GM21619 (cell line): ENCODE results near the gene ADAM12.

Source experiments
- ATAC-seq: cut with Tn5 transposase; IDR thresholded peaks from one replicate; pipeline ENCODE4 v1.9.1; 2021; ENCODE audit not compliant: unreplicated experiment

Gene ADAM12

DNA sequence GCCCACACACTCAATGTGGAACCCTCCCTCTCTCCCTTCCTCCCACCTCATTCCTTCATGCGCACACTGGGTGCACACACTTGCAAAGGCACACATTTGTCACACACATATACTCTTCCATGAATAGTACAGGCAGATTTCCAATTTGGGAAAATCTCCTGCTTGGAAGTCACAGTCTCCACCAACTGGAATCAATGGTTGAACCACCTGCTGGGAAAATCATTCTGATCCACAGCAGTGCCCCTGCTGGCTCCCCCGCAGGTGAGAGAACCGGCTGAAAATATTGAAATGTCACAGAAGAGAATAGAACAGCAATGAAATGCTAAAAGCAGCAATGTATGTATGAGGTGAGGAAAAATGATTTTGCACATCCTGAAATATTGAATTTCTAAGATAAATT is 232.7 kb downstream of the ADAM12 start:
- ATAC-seq, result no peak

DNA sequence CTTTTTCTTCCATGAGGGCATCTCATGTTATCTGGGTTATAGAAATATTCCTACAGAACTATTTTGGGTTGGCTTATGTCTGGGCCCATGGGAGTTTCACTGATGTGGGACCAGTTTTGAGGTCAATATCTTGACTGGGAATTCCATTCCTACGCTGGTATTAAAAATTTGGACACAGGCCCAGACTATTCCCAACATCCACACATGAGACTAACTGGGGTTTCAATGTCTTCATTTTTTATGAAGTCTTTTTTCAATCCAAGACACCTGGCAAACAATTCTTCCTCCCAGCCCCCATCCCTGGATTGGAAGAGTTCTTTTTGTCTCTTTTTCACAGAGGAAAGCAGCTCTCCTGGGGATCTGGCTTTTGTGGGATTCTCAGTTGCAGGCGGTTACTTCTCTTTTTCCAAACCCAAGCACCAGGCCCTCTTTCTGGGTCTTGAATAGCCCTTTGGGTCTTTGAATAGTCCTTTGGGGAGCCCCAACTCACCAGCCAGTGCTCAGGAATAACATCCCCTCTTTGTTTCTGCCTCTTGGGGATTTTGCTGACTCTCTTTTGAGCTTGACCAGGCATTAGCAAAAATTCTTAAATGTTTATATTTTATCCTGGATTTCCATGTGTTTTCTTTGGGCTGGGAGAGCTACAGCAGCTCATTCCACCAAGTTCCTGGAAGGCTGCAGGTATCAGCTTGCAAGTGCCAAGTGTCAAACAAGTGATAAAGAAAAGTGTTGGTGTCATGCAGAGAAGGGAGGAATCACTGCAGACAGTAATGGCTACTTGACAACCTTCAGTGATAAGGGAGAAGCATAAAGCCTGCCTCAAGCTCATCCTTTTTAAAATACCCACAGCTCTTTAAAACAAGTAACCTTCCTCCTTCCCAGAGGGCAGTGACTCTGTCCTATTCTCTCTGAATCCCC is 234.3 kb downstream of the ADAM12 start:
- ATAC-seq, result no peak

DNA sequence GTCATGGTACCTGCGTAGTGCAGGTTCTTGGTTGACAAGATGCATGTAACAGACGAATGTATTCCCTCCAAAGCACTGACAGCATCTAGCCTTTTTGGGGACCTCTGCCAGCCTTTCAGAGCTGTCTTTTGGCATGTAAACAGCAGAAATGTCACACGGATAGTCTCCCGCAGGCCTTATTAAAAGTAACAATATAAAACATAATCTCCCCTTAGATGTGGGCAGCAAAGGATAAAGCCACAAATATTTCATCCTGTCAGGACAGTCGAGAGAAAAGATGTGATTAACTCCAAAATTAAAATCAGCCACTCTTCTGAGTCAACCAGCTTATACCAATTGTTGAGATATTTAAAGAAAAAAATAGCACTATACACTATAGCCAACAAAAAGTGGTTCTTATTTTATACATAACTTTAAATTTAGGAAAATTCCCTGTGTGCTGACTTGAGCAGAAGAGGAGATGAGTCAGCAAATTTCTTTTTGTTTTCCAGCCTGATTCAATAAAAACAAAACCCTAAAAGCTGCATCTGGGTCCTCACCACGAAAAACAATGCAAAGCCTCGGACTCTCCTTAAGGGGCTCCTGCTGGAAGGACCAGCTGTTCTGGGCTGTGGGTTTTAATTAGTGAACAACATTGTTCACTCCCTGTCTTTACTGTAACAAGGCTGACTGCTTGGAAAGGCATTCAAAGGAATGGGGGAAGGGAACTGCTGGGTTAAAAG is 240.2 kb downstream of the ADAM12 start:
- no peak for ATAC-seq

DNA sequence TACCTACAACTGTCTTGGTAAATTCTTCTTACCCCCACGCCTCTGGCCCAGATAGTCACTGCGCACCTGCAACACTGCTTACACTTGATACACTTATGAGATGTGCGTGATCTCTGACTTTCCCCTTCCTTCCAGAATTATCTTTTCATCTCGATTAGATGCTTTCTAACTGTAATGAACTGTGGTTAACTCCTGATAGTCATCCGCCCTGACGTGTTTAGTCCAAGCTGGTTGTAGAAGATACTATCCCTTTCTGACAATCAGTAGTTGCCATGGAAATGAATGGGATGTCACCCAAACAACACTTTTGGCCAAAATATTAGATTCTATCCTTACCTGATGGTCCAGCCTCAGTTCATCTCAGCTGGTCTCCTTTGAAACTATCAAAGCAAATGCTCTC is 241.5 kb downstream of the ADAM12 start:
- no peak for ATAC-seq

DNA sequence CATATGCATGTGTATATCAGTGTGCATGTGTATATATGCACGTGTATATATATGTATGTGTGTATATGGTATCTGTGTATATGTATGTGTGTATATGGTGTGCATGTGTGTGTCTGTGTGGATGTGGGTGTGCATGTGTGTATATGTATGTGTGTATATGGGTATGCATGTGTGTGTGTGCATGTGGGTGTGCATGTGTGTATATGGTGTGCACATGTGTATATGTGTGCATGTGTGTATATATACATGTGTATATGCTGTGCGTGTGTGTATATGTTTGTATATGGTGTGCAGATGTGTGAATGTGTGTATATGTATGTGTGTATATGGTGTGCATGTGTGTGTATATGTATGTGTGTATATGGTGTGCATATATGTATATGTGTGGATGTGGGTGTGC is 245.2 kb downstream of the ADAM12 start:
- no peak for ATAC-seq

DNA sequence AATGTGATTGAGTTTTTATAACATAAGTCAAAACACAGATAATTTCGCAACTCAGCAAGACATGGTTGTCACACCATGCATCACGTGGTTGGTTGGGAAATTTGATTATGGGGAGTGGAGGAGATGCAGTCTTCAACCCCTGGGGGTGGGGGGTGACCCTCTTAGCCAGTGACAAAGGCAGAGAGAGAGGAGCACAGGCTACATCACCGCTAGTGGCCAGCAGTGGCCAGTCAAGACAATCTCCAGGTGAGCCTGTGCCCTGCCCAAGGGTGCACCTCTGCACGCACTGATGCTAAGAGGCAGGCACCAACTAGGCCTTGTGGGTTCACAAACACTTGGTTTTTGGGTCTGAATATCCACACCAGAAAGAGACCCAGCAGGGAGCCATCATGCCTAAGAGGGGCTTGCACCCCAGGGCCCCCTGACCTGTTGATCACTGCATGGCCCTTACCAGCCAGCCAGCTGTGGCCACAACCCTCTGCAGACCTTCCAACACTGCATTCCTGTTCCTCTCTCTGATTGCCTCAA is 247.5 kb downstream of the ADAM12 start:
- ATAC-seq, result no peak

DNA sequence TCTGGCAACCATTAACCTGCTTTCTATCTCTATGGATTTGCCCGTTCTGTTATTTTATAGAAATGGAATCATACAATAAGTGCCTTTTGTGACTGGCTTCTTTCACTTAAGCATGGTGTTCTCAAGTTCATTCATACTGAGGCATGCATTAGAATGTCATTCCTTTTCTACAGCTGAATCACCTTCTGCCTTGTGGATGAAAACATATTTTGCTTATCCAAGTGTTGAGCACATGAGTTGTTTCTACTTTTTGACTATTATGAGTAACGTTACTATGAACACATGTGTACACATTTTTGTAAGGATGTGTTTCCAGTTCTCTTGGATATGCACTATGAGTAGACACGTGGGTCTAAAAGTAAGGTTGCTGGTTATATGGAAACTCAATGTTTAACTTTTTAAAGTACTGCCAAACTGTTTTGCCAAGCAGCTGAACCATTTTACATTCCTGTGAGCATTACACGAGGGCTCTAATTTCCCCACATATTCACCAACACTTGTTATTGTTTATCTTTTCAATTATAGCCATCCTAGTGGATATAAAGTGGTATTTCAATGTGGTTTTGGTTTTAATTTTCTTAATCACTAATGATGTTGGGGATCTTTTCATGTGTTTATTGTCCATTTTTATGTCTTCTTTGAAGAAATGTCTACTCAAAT is 250.6 kb downstream of the ADAM12 start:
- no peak for ATAC-seq

DNA sequence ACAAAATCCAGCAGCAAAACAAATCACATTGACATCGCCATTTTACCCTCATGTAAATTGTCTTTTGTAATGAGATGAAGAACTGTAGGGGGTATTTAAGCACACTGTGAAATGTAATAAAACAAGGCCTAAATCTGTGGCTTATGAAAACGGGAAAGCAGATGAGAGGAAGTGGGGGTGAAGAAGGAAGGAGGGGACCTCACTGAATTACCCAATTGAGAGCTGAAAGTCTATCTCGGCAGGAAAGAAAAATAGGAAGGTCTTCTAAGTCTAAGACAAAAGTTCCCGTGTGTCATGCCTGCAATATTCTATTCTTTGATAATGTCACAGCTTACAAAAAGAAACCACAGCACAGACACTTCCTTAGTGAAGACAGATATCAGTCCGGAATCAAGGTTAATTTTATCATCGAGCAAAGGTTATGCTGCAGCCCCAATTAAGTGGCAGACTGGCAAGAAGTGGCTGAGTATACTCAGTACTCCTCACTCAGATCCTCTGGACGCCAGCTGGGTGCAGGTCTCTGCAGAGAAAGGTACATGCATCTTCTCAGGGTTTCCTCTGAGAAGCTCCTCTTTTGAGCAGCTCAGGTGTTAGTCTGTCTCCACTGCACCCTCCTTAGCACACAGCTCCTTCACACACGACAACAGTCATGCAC is 252.2 kb downstream of the ADAM12 start:
- no peak for ATAC-seq

DNA sequence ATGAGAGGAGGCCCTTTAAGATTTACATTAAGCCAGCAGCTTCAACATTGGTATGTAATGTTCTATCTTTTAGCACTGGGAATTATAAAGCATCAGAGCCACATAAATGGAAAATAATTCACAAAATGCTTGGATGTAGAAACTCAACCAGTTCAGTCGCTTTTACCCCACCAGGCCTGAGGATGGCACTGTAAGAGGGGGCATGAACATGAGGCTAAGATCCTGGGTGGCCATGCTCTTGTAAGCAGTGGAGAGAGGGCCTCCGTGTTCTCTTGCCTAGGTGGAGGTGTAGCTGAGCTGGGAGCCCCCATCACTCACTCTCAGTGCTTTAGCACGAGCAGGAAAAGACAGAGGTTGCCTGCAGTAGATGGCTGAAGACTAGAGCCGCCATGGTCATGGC is 253.1 kb downstream of the ADAM12 start:
- ATAC-seq, result no peak

DNA sequence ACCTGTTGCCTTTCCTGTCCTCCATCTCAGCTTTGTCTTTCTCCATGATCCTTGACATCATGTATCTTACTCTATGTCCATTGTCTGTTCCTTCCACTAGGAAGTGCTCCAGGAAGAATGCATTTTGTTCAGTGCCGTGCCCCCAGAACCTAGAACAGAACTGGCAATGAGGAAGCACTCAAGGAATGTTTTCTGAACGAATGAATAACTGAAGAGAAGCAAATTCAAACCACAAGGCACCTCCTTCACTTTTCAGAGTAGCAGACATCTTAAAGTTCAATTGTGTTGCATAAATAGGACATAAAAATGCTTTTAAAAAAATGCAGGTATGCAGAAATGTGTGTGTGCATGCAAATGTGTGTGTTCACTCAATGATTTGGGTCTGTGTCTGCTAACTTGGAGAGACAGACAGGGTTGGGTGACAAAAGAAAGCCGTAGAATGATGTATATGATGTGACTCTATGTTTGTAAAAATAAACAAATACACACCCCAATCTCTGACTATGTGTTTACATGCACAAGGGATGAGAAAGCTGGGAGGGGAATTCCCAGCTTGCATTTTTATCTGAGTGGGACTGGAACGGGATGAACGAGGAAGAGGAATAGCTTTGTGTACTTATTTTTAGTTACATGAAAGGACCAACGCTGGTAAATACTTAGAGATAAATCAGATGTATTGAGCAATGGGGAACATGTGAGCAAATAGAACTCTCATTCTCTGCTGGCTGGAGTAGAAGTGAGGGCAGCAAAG is 254.2 kb downstream of the ADAM12 start:
- no peak for ATAC-seq

DNA sequence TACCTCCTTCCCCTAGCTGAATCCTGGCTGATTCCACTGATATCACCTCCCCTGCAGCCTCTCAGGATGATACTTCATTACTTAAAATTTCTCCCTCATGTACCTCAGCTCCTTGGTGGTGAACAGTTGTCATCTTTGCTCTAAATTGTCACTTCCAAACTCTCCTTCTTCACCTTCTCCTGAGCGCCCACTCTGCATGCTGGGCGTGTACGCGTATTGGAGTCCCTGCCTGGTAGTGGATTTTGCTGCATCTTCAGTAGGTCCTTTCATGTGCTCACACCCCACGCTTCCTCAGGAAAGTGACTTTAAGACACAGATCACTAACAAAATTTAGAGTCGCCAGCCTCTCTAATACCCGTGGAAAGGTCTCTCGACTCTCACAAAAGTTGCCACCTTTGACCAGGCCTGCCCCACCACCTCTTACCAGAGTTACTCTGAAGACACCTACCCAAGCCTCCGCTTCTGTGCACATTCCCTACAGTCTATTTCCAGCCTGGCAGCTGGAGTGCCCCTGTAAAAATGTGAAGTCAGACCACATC is 255.1 kb downstream of the ADAM12 start:
- no peak for ATAC-seq

DNA sequence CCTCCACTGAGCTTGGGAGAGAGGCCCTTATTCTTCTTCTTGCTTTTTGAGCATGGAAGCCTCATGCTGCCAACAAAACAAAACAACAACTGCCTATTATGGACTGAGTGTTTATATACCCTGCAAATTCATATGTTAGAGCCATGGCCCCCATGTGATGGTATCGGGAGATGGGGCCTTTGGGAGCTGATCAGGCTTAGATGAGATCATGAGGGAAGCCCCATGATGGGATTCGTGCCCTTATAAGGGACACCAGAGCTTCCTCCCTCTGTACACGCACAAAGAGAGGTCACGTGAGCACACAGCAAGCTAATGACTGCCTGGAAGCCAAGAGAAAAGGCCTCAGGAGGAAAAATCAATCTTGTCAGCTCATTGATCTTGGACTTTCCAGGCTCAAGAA is 256.9 kb downstream of the ADAM12 start:
- ATAC-seq, result no peak

DNA sequence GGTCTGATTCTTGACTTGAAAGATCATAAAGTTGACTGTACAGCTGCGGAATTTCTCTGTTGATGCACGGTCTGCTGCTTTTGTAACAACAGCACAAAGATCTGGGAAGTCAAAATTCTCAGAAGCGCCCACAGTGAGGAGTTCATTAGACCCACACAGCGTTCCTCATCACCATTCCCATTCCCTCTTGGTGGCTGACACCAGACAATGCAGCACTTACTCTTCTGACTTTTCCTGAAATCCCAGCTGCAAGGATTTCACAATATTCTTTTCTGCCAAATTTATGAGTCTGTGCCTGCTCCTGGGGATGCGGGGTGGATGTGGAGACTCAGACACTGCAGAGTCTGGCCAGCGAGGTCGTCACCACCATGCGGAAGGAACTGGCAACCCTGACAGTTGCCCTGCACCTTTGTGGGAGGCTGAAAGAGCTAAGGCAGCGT is 258.0 kb downstream of the ADAM12 start:
- ATAC-seq, result no peak

DNA sequence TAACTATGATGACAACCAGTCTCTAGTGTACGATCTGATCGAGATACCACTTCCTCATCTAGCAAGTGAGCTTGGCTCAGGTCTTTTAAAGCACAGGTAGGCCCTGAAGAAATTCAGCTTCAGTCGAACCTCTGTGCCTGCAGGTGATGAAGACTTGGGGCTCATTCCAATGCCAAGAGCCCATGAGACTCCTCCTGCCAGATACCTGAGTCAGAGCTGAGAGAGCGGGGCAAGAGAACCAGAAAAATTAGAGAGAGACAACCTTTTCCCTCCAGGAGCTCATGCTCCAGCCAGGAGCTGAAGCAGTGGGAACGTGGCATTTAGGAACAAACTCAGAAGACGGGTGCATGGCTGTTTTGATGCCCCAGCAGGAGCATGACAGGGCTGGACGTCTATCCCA is 259.3 kb downstream of the ADAM12 start:
- no peak for ATAC-seq

DNA sequence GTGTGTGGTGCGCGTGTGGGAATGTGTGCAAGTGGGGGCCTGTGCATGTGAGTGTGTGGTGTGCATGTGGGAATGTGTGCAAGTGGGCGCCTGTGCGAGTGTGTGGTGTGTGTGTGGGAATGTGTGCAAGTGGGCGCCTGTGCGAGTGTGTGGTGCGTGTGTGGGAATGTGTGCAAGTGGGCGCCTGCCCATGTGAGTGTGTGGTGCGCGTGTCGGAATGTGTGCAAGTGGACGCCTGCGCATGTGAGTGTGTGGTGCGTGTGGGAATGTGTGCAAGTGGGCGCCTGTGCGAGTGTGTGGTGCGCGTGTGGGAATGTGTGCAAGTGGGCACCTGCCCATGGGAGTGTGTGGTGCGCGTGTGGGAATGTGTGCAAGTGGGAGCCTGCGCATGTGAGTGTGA is 259.7 kb downstream of the ADAM12 start:
- no peak for ATAC-seq

DNA sequence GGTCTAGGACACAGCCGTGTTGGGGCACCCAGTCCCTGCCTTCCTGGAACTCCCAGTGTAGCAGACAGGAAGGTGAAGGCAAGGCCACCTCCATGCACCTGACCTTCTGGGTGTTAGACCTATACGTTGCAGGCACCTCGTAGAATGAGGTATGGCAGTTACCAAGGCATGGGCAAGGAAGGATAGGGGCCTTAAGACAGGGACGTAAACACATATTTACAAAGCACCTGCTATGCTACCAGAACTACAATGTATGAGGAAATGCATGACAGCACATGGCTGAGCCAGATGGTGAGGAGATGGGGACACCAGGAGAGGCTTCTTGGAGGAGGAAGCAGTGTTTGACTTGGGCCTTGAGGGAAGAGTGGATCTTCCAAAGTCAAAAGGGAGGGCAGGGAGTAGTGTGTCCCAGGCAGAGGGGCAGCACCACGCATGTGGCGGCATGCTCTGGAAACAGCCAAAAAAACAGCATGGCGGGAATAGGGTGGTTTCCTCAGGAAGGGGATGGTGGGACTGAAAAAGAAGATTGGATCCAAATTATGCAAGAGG is 260.7 kb downstream of the ADAM12 start:
- ATAC-seq, result no peak

DNA sequence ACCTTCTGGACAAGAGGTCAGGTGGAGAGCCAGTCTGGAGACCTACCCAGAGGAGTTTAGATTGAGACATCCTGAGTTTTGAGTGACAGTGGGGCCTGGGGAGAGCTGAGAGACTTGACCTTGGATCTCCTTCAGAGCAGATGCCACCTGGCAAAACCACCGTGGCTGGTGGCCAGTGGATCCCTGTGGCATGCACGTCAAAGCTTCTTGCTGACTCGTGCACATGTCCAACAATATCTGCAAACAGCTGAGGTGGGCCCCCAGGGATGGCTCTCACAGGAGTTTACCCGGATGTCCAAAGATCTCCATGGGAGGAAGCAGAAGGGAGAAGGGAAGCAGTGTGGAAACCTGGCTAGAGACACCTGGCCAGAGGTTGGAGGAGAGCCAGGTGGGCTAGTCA is 261.4 kb downstream of the ADAM12 start:
- no peak for ATAC-seq

DNA sequence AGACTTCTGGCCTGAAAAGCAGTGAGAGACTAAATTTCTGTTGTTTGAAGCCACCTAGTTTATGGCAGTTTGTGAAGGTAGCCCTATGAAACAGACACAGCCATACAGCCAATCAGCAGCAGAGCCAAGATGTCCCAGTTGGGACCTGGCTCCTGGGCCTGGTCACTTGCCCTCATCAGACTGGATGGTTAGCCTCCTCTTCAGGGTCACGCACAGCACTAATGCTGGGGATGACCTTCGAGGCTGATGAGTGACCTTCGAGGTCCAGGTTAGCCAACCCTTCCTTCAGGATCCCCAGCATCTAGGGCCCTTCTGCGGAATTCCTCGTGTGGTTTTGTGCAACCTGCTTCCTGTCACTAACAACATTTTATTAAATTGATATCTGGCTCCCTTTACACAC is 262.3 kb downstream of the ADAM12 start:
- ATAC-seq, result no peak

DNA sequence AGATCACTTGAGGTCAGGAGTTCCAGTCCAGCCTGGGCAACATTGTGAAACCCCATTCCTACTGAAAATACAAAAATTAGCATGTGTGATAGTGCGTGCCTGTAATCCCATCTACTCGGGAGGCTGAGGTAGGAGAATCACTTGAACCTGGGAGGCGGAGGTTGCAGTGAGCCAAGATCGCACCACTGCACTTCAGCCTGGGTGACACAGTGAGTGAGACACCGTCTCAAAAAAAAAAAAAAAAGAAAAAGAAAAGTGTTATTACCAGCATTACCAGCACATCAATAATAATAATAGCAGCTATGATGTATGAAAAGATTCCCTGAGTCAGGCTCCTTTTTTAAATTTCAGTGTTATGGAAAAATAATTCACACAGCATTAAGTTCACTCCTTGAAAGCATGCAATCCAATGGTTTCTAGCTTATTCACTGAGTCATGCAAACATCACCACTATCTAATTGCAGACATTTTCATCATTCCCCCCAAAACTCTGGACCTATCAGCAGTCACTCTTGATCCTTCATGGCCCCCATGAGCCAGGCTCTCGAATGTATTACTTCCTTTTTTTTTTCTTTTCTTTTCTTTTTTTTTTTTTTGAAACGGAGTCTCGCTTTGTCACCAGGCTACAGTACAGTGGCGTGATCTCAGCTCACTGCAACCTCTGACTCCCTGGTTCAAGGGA is 263.5 kb downstream of the ADAM12 start:
- ATAC-seq, result no peak
